Skeletal muscle tissue (tissue), 4 donors: ENCODE measurements around the gene LTBP1. TPM values are rescaled to one million over a fixed set of nuclear protein-coding genes. Genes with fewer than 3 reads are reported as not detected.

Source experiments
- H3K27ac ChIP-seq: one replicate; pipeline ENCODE4 v1.7.0; 2013; ENCODE audit warnings: mild to moderate bottlenecking, low read depth, low read length, inconsistent platforms
- H3K27me3 ChIP-seq, 3 donors: one replicate each; pipeline ENCODE4 v1.7.0; 2013; ENCODE audit warnings: low read length in 3 of 3; ENCODE audit not compliant: control insufficient read depth in 3 of 3, insufficient read depth in 3 of 3
- H3K36me3 ChIP-seq, 3 donors: one replicate each; pipeline ENCODE4 v1.7.0; 2013; ENCODE audit warnings: low read length in 3 of 3; ENCODE audit not compliant: control insufficient read depth in 3 of 3, insufficient read depth in 3 of 3
- H3K4me1 ChIP-seq, 3 donors: one replicate each; pipeline ENCODE4 v1.7.0; 2013; ENCODE audit warnings: low read length in 3 of 3, mild to moderate bottlenecking in 3 of 3; ENCODE audit not compliant: control insufficient read depth in 3 of 3, insufficient read depth in 3 of 3
- H3K4me3 ChIP-seq, 3 donors: one replicate each; pipeline ENCODE4 v1.7.0; 2013; ENCODE audit warnings: low read length in 3 of 3
- H3K9ac ChIP-seq, 3 donors: one replicate each; pipeline ENCODE4 v1.7.0; 2013; ENCODE audit warnings: low read length in 3 of 3, mild to moderate bottlenecking in 3 of 3, moderate library complexity in 2 of 3, low read depth in 1 of 3
- H3K9me3 ChIP-seq, 3 donors: one replicate each; pipeline ENCODE4 v1.7.0; 2013; ENCODE audit warnings: low read length in 3 of 3; ENCODE audit not compliant: control insufficient read depth in 3 of 3
- total RNA-seq: library from RNA; depleted of rRNA; stranded (reverse); fragments of >200 nt; gene quantifications from one replicate; pipeline ENCODE4 v1.2.3, GENCODE V29; 2014
- donor health status: Osteomylitis.

Gene LTBP1
- total RNA-seq, 1 donor from 2014 or later, result 78.8 TPM

DNA sequence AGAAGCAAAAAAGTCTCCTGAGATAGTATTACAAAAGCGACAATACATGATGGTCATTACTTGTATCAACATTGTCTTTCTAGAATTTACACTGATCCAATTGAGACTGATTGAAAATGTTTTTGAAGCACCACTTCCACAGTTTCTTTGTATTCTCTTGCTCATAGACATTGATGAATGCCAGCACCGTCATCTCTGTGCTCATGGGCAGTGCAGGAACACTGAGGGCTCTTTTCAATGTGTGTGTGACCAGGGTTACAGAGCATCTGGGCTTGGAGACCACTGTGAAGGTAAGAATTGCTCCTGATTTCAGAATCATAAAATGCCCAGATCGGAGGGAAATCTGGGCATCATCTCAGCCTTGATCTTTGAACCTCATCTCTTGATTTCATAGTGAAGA, 354.6 kb downstream of the LTBP1 start:
- H3K27me3 ChIP-seq, result no peaks in the 10 kb centered on the region
- no peak overlapping the region for H3K9ac ChIP-seq
- H3K9me3 ChIP-seq, result no peaks in the 10 kb centered on the region
- H3K4me1 ChIP-seq, result peaks cover 4 to 20% (median 8%) of the 10 kb centered on the region in 3 donors
- no peak overlapping the region for H3K4me3 ChIP-seq
- no peaks in the 10 kb centered on the region for H3K36me3 ChIP-seq
- H3K27ac ChIP-seq, result no peak overlapping the region

- Histone ChIP-seq H3K27me3 (no peaks in the 10 kb centered on the region), H3K36me3 (no peaks in the 10 kb centered on the region)
Observed at GRCh38 chr2:33302348-33302747, 355.6 kb downstream of the LTBP1 start.

GRCh38 chr2:33304032-33304864, 357.5 kb downstream of the LTBP1 start:
- Histone ChIP-seq H3K4me1 (peaks cover 0 to 9% (median 2%) of the 10 kb centered on the region in 3 donors), H3K9me3 (no peaks in the 10 kb centered on the region), H3K36me3 (peaks cover 0 to 3% (median 0%) of the 10 kb centered on the region in 3 donors), H3K9ac (no peak overlapping the region), H3K27ac (no peak overlapping the region), H3K4me3 (no peak overlapping the region), H3K27me3 (no peaks in the 10 kb centered on the region)

More at GRCh38 chr2:33302348-33302747, 355.6 kb downstream of the LTBP1 start:
- Histone ChIP-seq H3K9ac (no peak overlapping the region), H3K4me3 (no peak overlapping the region), H3K27ac (no peak overlapping the region), H3K4me1 (peaks cover 0 to 13% (median 2%) of the 10 kb centered on the region in 3 donors), H3K9me3 (no peaks in the 10 kb centered on the region)

DNA sequence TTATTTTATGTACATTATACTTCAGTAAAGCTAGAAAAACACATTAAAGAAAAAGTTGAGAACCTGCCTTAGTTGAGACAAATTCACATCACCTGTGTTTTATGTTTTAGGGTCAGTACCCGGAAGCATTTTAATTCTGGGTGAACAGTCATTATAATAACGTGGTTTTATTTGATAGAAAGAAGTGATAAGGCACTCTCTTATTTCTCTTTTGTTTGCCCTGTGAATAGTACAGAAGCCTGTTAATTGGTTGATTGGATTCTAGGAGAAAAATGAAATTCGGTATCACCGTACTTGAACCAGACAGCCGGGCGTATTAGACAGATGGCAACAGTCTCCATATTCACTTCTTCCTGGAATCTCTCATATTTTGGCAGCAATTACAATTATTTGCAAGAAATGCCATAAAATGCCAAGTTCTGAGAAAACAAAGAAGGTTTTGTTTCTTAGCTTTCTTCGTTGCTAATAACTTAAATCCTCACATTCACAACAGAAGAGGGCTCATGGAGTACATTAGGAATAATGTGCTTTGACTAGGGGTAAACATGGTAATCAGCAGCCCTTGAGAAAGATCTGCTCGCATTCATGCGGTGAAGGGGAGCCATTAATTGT, 361.0 kb downstream of the LTBP1 start:
- peaks cover 0 to 6% (median 0%) of the 10 kb centered on the region in 3 donors for H3K4me1 ChIP-seq
- H3K27ac ChIP-seq, result no peak overlapping the region
- no peaks in the 10 kb centered on the region for H3K27me3 ChIP-seq
- no peak overlapping the region for H3K4me3 ChIP-seq
- H3K9ac ChIP-seq, result no peak overlapping the region
- H3K36me3 ChIP-seq, result peaks cover 0 to 3% (median 0%) of the 10 kb centered on the region in 3 donors
- H3K9me3 ChIP-seq, result no peaks in the 10 kb centered on the region

- Histone ChIP-seq H3K27ac (no peak overlapping the region), H3K27me3 (no peaks in the 10 kb centered on the region), H3K36me3 (peaks cover 0 to 3% (median 0%) of the 10 kb centered on the region in 3 donors)
Observed at GRCh38 chr2:33312355-33312754, 365.6 kb downstream of the LTBP1 start.

DNA sequence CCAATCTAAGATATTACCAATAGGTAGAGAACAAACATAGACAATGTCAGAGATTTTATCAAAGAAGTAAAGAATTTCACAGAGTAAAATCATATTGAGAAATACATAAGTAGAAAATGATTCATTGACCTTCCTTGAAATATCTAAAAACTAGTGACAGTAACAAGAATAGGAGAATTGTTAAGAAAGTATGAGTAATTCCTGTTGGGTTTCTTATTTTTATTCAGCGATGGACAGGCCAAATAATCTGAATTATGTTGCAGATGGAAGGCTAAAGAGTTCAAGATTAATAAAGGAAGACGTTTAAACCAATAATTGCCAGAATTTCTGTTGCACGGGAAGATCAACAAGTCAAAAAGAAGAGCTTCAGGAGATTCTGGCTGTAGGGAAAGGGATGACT, 366.3 kb downstream of the LTBP1 start:
- H3K27ac ChIP-seq, result no peak overlapping the region
- H3K36me3 ChIP-seq, result peaks cover 0 to under 1% (median 0%) of the 10 kb centered on the region in 3 donors
- H3K27me3 ChIP-seq, result no peaks in the 10 kb centered on the region
- no peak overlapping the region for H3K4me3 ChIP-seq
- H3K9me3 ChIP-seq, result no peaks in the 10 kb centered on the region
- H3K9ac ChIP-seq, result no peak overlapping the region
- H3K4me1 ChIP-seq, result no peaks in the 10 kb centered on the region

More at GRCh38 chr2:33312355-33312754, 365.6 kb downstream of the LTBP1 start:
- H3K9me3 ChIP-seq, result no peaks in the 10 kb centered on the region
- no peak overlapping the region for H3K4me3 ChIP-seq
- no peak overlapping the region for H3K9ac ChIP-seq
- no peaks in the 10 kb centered on the region for H3K4me1 ChIP-seq

GRCh38 chr2:33314541-33314940, 367.8 kb downstream of the LTBP1 start:
- H3K27ac ChIP-seq, result no peak overlapping the region
- no peaks in the 10 kb centered on the region for H3K36me3 ChIP-seq
- no peaks in the 10 kb centered on the region for H3K9me3 ChIP-seq
- no peak overlapping the region for H3K4me3 ChIP-seq
- no peaks in the 10 kb centered on the region for H3K27me3 ChIP-seq
- no peak overlapping the region for H3K9ac ChIP-seq
- H3K4me1 ChIP-seq, result no peaks in the 10 kb centered on the region

DNA sequence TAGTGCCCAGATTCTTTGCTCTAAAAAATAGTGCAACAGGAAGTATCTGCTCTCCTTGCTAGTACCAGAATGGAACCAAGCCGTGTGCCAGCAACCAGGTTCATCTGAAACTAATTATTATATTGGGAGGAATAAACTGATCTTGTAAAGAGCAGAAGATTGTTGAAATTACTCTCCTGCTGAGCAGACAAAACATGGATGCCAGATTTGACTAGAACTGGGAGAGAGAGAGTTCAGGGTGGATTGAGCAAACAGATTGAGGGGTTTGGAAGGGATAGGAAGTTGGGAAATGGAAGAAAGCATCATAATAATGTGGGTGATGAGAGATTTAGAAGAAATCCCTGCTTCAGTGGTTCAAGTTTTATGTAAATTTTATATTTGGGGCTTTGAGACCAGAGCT, 369.6 kb downstream of the LTBP1 start:
- Histone ChIP-seq H3K4me1 (no peaks in the 10 kb centered on the region), H3K27ac (no peak overlapping the region)

GRCh38 chr2:33317369-33318007, 370.7 kb downstream of the LTBP1 start:
- Histone ChIP-seq H3K27me3 (no peaks in the 10 kb centered on the region), H3K36me3 (no peaks in the 10 kb centered on the region), H3K9ac (no peak overlapping the region), H3K4me3 (no peak overlapping the region), H3K9me3 (no peaks in the 10 kb centered on the region), H3K27ac (no peak overlapping the region), H3K4me1 (peaks cover 4 to 9% (median 7%) of the 10 kb centered on the region in 3 donors)

More for the DNA sequence above, 369.6 kb downstream of the LTBP1 start:
- Histone ChIP-seq H3K4me3 (no peak overlapping the region), H3K9me3 (no peaks in the 10 kb centered on the region), H3K36me3 (no peaks in the 10 kb centered on the region), H3K9ac (no peak overlapping the region), H3K27me3 (no peaks in the 10 kb centered on the region)

GRCh38 chr2:33318456-33318855, 371.7 kb downstream of the LTBP1 start:
- no peak overlapping the region for H3K9ac ChIP-seq
- H3K36me3 ChIP-seq, result no peaks in the 10 kb centered on the region
- no peak overlapping the region for H3K4me3 ChIP-seq
- H3K9me3 ChIP-seq, result no peaks in the 10 kb centered on the region
- peaks cover 5 to 11% (median 8%) of the 10 kb centered on the region in 3 donors for H3K4me1 ChIP-seq
- no peaks in the 10 kb centered on the region for H3K27me3 ChIP-seq
- no peak overlapping the region for H3K27ac ChIP-seq
